Omental fat pad (tissue), 4 donors: Measurements from ENCODE around the gene DHRS11. TPM values are rescaled to one million over a fixed set of nuclear protein-coding genes. Genes with fewer than 3 reads are reported as not detected.

ENCODE experiments used
- ATAC-seq: fragments of 150-250 bp; one replicate; pipeline ENCODE4 v1.9.1; 2016; ENCODE audit warnings: mild to moderate bottlenecking, moderate library complexity; ENCODE audit not compliant: low FRiP score
- DNase-seq: peaks from one replicate; pipeline ENCODE4 v3.0.0-alpha.2; 2019; ENCODE audit warnings: low spot score
- total RNA-seq, 4 donors: library from RNA; depleted of rRNA; stranded (reverse); fragments of >200 nt; gene quantifications; one replicate each; pipeline ENCODE4 v1.1.0, GENCODE V29; 2016
- TF ChIP-seq, protein P1 (sequence below), 3 donors: fragments of 450-650 bp; IDR thresholded peaks; one replicate each; pipeline ENCODE4 v1.5.1; 2016 to 2017; ENCODE audit warnings: antibody characterized with exemption in 3 of 3, mild to moderate bottlenecking in 3 of 3, moderate library complexity in 2 of 3

The DHRS11 gene
- total RNA-seq, 4 donors from 2014 or later: 5.6 to 19.8 (median 11.1) TPM

DNA sequence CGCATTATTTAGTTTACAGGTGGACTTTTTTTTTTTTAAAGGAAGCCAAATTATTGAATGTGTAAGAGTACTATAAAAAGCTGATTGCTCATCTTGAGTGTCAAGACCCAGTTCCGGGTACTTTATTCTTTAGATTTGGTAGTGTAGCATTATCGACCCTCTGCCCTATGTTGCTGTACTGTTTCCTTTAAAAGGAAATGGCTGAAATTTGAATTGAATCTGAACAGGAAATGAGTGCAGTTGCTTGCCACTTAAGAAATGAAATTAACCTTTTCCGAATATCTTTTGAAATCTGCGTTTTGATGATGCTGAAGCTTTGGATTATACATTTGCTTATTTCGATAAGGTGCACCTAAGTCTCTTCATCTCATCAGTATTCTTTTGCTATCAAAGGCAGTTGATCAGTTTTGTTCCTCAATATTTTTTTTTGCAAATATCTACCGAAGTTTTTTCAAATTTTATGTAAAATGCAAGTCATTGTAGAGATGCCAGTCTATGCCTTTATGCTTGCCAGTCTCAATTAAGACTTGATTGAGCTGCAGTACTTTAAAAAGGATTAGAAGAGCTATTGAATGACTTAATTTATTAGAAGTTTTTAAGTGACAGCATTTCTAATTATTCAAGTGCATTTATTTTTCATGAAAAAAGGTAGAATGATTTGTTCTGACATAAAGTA lies 45.1 kb upstream of the DHRS11 start:
- DNase-seq (no peak), ATAC-seq (no peak)
- TF ChIP-seq, protein P1, sequence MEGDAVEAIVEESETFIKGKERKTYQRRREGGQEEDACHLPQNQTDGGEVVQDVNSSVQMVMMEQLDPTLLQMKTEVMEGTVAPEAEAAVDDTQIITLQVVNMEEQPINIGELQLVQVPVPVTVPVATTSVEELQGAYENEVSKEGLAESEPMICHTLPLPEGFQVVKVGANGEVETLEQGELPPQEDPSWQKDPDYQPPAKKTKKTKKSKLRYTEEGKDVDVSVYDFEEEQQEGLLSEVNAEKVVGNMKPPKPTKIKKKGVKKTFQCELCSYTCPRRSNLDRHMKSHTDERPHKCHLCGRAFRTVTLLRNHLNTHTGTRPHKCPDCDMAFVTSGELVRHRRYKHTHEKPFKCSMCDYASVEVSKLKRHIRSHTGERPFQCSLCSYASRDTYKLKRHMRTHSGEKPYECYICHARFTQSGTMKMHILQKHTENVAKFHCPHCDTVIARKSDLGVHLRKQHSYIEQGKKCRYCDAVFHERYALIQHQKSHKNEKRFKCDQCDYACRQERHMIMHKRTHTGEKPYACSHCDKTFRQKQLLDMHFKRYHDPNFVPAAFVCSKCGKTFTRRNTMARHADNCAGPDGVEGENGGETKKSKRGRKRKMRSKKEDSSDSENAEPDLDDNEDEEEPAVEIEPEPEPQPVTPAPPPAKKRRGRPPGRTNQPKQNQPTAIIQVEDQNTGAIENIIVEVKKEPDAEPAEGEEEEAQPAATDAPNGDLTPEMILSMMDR (IDR thresholded peaks at IDR 0.05): no peak

DNA sequence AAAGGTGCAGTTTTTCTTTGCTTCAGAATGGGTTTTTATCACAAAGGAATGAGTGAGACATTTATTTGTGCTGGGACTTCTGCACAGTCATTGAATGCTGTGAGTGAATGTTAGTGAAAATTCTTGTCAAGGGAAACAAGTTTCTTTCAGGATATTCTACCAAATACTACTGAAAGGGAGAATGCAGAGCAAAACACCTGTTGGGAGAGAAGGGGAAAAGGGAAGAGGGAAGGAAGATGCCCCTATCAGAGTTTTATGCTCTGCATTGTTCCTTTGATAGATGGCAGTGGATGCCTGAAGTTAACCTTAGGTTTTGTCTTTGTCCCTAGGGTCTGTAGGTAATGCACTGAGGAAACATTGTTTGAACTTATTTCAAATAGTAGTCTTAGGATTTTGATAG lies 43.9 kb upstream of the DHRS11 start:
- DNase-seq: no peak
- TF ChIP-seq, protein P1 (IDR thresholded peaks at IDR 0.05): no peak
- ATAC-seq: no peak

DNA sequence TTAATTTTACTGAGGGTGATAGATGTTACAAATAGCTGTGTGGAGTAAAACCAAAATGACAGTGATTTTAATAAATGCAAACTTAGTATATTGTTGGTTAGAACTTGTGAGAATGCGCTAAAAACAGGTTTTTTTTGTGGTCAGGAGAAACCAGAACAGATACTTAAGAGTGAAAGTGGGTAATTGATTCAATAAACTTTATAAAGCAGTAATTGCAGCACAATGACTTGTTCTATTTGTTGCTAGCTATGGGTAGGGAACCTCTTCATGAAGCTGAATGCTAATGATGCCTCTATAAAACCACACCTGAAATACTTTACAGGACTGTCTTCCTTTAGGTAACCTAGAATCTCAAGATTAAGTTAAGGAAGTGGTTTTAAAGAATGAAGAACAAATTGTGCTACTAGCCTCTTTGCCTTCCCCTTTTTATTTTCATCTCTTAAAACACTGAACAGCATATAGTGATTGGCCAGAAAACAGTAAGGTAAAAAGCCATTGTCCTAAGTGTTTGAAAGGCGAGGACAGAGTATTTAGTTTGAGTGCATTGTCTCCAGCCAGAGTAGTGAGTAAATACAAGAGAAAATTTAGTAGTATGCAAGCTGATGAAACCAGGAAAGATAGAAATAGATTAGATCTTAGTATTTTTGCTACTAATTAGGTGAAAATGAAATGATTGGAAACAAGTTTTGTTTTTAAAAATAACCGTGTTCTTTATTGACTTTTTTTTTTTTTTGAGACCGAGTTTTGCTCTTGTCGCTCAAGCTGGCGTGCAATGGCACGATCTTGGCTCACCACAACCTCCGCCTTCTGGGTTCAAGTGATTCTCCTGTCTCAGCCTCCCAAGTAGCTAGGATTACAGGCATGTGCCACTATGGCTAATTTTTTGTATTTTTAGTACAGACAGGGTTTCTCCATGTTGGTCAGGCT lies 40.9 kb upstream of the DHRS11 start:
- DNase-seq (no peak), ATAC-seq (no peak)
- TF ChIP-seq, protein P1 (IDR thresholded peaks at IDR 0.05): no peak

DNA sequence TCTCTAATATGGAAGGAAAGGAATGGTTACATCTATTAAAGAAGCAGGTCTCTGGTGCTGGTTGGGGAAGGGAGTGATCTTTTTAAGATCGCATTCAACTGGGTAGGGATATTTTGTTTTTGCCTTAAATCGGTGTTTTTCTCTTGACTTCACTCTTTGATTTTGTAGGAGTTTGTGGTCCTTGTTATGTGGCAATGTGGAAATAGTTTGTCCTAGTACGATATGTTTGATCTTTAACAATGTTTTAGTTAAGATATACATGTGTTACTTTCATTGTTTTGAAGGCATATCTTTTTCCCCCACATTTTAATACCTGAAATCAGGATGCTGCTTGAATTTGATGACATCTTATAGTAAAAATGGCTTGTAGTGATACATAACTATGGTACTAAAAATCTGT lies 38.2 kb upstream of the DHRS11 start:
- TF ChIP-seq, protein P1 (IDR thresholded peaks at IDR 0.05): no peak
- DNase-seq: no peak
- ATAC-seq: no peak

DNA sequence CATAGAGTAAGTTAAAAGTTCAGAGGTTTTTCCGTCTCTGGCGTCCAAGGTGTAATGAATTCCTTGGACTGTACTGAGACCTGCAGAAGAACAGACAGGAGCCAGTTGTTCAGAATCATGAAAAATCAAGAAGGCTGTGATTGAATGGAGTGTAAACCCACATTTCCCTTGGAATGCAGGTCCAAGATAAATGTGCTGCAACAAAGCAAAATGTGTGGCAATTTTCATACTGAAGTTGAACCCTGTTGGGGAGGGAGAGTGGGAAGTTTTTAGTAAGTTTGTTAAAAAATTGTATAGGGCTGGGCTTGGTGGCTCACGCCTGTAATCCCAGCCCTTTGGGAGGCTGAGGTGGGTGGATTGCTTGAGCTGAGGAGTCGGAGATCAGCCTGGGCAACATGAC lies 25.6 kb upstream of the DHRS11 start:
- DNase-seq (no peak), ATAC-seq (no peak)
- TF ChIP-seq, protein P1 (IDR thresholded peaks at IDR 0.05): no peak

DNA sequence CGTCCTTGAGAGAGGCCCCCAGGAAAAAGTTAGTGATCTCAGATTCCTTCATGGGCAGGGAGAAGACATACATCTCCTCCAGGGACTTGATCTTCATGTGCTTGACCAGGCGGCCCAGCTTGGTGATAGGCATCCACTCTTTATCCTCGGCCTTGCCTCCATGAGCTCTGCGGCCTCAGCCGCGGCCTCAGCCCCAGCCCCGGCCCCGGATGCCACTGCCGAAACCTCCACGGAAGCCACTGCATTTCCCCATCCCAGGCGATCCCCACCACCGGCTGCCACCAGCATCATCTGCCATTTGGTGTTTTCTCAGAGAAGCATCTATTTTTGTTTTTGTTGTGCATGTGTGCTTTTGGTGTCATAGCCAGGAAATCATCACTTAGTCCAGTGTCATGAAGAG lies 16.7 kb upstream of the DHRS11 start:
- TF ChIP-seq, protein P1 (IDR thresholded peaks at IDR 0.05): no peak
- ATAC-seq (no peak), DNase-seq (no peak)
